Testis (tissue), 2 donors: ENCODE data around the gene RSU1.

Source experiments
- CTCF ChIP-seq, 3 experiments: fragments of 450-650 bp in 2 of 3; fragments of 200-600 bp in 1 of 3; sonication (generic) in 1 of 3; IDR thresholded peaks; one replicate each; pipeline ENCODE4 v1.5.1; 2016 to 2019; ENCODE audit warnings: antibody characterized with exemption in 3 of 3, mild to moderate bottlenecking in 2 of 3, moderate library complexity in 1 of 3
- POLR2A ChIP-seq: fragments of 450-650 bp; IDR thresholded peaks from one replicate; pipeline ENCODE4 v1.6.1; 2017; ENCODE audit warnings: antibody characterized with exemption, mild to moderate bottlenecking, moderate library complexity

GRCh38 chr10:16735671-16736070, 81.6 kb downstream of the RSU1 start:
- no peak for TF ChIP-seq CTCF (IDR thresholded peaks at IDR 0.05)
- no peak for TF ChIP-seq POLR2A
